Measurements from ENCODE around the gene UBE3B. TPM values are rescaled to one million over a fixed set of nuclear protein-coding genes. Genes with fewer than 3 reads are reported as not detected.

UBE3B gene
- polyA plus RNA-seq, 1 donor (not counting 4 experiments of a cell fraction or from before 2014, with no cell fraction given), result 27.1 TPM

DNA sequence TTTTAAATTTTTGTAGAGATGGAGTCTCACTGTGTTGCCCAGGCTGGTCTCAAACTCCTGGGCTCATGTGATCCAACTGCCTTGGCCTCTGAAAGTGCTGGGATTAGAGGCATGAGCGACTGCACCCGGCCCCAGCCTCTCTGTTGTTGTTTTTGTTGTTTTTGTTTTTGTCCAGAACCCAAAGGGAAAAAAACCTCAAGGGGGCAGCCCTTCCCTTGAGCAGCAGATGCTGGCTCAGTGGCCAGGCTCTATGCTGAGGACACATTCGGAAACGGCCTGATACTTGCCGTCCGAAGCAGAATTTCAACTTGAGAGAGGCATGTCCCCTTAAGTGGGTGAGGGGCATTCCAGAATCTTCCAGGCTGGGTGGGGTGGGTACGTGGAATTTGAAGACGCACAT, 102.8 kb downstream of the UBE3B start:
- dilution Hi-C loops (cut with MboI; ENCODE audit: extremely low pct_ligation_motif_present, low sequenced_read_pairs), result no loop called here
- peaks cover 5% of the 10 kb centered on the region for H3K9me1 ChIP-seq (ENCODE audit: control insufficient read depth, extremely low read depth, insufficient read depth, low read length)
- no peak overlapping the region for H2AFZ ChIP-seq (ENCODE audit: control insufficient read depth, low read length)
- DNase-seq (ENCODE audit: low read depth, low spot score), result no peak
- no peak overlapping the region for H3K27ac ChIP-seq (ENCODE audit: control insufficient read depth, insufficient read depth, low read length)
- H3K9me3 ChIP-seq (ENCODE audit: control insufficient read depth, low read depth, low read length), result no peaks in the 10 kb centered on the region
- peaks cover 10% of the 10 kb centered on the region for H4K20me1 ChIP-seq (ENCODE audit: control insufficient read depth, extremely low read depth, insufficient read depth, low read length)
- peaks cover 16% of the 10 kb centered on the region for H3K4me1 ChIP-seq (ENCODE audit: control insufficient read depth, extremely low read depth, insufficient read depth, low read length)
- no peak for FAIRE-seq
- H3K79me2 ChIP-seq (ENCODE audit: control insufficient read depth, insufficient read depth, low read length), result peaks cover 9% of the 10 kb centered on the region
- no peak overlapping the region for H3K4me3 ChIP-seq (ENCODE audit: control insufficient read depth in 2 of 3, extremely low read depth in 1 of 3, insufficient read depth in 2 of 3, low read depth in 1 of 3, low read length in 3 of 3)
- H3K27me3 ChIP-seq (ENCODE audit: control insufficient read depth, extremely low read depth, insufficient read depth, low read length), result no peaks in the 10 kb centered on the region
- TF ChIP-seq CTCF (optimal IDR thresholded peaks at IDR 0.05 in 1 of 3, IDR thresholded peaks at IDR 0.05 in 1 of 3, conservative IDR thresholded peaks at IDR 0.05 in 1 of 3; ENCODE audit: extremely low read depth in 1 of 3, insufficient read depth in 2 of 3, low read length in 3 of 3) (no peak), EZH2 (IDR thresholded peaks at IDR 0.05; ENCODE audit: low read length) (no peak)
- H3K36me3 ChIP-seq (ENCODE audit: control insufficient read depth in 2 of 2, extremely low read depth in 1 of 2, insufficient read depth in 2 of 2, low read length in 2 of 2), result peaks cover 27 to 41% of the 10 kb centered on the region in 2 experiments
- no peak overlapping the region for H3K4me2 ChIP-seq (ENCODE audit: control insufficient read depth, extremely low read depth, insufficient read depth, low read depth, low read length)
- no peak overlapping the region for H3K9ac ChIP-seq (ENCODE audit: control insufficient read depth, extremely low read depth, insufficient read depth, low read length)

DNA sequence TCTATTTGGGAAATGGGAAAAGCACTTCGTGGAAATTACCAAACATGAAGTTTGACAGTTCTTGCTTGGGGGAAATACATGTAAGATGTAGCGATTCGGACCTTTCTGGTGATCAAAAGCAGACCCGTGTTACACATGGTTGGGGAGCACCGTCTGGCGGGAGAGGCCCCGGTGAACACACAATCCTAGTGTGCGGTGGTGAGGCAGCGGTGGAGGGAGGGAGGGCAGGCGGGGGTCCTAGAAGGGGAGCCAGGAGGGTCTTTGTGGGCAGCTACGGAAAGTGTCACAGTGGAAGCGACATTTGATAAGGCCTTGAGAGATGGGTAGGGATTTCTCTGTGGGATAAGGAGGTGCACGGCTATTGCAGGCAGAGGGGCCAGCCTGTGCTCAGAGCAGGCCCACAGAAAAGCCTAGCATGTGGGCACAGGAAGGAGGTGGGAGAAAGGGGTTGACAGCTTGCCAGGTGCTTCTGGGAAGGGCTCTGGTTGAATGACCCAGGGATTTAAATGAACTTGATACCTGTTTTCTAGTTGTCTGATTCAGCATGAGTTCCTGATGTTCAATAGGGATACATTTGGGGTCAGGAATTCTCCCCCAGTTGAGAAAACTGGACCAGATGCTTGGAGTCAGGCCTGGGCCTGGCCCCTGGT, 103.4 kb downstream of the UBE3B start:
- FAIRE-seq (no peak), DNase-seq (ENCODE audit: low read depth, low spot score) (no peak)
- H4K20me1 ChIP-seq (ENCODE audit: control insufficient read depth, extremely low read depth, insufficient read depth, low read length), result peaks cover 10% of the 10 kb centered on the region
- no peak overlapping the region for H3K27ac ChIP-seq (ENCODE audit: control insufficient read depth, insufficient read depth, low read length)
- H2AFZ ChIP-seq (ENCODE audit: control insufficient read depth, low read length), result no peak overlapping the region
- TF ChIP-seq CTCF (optimal IDR thresholded peaks at IDR 0.05 in 1 of 3, IDR thresholded peaks at IDR 0.05 in 1 of 3, conservative IDR thresholded peaks at IDR 0.05 in 1 of 3; ENCODE audit: extremely low read depth in 1 of 3, insufficient read depth in 2 of 3, low read length in 3 of 3) (no peak), EZH2 (IDR thresholded peaks at IDR 0.05; ENCODE audit: low read length) (no peak)
- H3K4me1 ChIP-seq (ENCODE audit: control insufficient read depth, extremely low read depth, insufficient read depth, low read length), result peaks cover 15% of the 10 kb centered on the region
- no peak overlapping the region for H3K4me3 ChIP-seq (ENCODE audit: control insufficient read depth in 2 of 3, extremely low read depth in 1 of 3, insufficient read depth in 2 of 3, low read depth in 1 of 3, low read length in 3 of 3)
- H3K27me3 ChIP-seq (ENCODE audit: control insufficient read depth, extremely low read depth, insufficient read depth, low read length), result no peaks in the 10 kb centered on the region
- H3K36me3 ChIP-seq (ENCODE audit: control insufficient read depth in 2 of 2, extremely low read depth in 1 of 2, insufficient read depth in 2 of 2, low read length in 2 of 2), result peaks cover 24 to 41% of the 10 kb centered on the region in 2 experiments
- peaks cover 5% of the 10 kb centered on the region for H3K9me1 ChIP-seq (ENCODE audit: control insufficient read depth, extremely low read depth, insufficient read depth, low read length)
- peaks cover 6% of the 10 kb centered on the region for H3K79me2 ChIP-seq (ENCODE audit: control insufficient read depth, insufficient read depth, low read length)
- no peaks in the 10 kb centered on the region for H3K9me3 ChIP-seq (ENCODE audit: control insufficient read depth, low read depth, low read length)
- dilution Hi-C loops (cut with MboI; ENCODE audit: extremely low pct_ligation_motif_present, low sequenced_read_pairs), result no loop called here
- no peak overlapping the region for H3K4me2 ChIP-seq (ENCODE audit: control insufficient read depth, extremely low read depth, insufficient read depth, low read depth, low read length)
- no peak overlapping the region for H3K9ac ChIP-seq (ENCODE audit: control insufficient read depth, extremely low read depth, insufficient read depth, low read length)
